Fibroblast of skin of abdomen (primary cell): ENCODE data around the gene GINS3. TPM values are rescaled to one million over a fixed set of nuclear protein-coding genes. Genes with fewer than 3 reads are reported as not detected.

Source experiments
- DNase-seq: peaks from one replicate; pipeline ENCODE4 v3.0.0-alpha.2; 2013
- polyA plus RNA-seq, 2 experiments: library from polyadenylated mRNA; unstranded; fragments of 120-200 nt; gene quantifications; one replicate each; pipeline ENCODE4 v1.2.1, GENCODE V29; 2013; ENCODE audit not compliant: insufficient read length in 2 of 2

GINS3 gene
- polyA plus RNA-seq (2013, experiment 1 of 2; ENCODE audit: insufficient read length) = 5.7 TPM
- 5.7 TPM for polyA plus RNA-seq (2013, experiment 2 of 2; ENCODE audit: insufficient read length)

DNA sequence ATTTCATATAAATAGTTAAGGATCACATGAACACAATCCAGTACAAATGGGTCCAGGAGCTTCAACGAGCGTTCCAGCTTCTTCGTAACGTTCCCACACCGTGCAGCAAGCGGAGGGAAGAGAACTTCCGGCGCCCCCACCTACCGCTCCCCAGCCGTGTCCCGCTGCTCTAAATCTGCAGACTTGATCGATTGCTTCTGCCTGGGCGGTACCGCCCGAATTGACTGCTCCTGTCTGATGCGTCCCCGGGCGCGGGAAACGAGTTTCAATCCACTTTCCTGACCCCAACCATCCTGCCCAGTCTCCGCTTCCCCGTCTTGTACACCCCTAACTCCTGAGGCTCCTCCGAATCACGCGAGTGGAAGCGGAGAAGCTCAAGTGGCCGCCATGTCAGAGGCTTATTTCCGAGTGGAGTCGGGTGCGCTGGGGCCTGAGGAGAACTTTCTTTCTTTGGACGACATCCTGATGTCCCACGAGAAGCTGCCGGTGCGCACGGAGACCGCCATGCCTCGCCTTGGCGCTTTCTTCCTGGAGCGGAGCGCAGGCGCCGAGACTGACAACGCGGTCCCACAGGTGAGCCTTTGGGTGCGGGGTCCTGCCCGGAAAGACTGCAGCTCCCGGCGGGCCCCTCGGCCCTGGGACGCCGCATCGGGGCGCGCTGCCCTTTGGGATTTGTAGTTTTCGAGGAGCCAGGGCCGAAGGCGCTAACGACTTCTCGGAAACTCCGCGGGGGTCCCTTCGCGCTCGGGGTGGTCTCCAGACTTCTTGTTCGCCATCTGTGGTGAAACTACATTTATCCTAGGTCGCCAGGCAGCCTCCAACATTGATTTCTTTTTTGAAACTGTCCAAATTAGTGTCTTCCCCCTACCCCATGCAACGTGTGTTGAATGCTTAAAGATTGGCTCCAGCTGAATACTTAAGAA lies at the start of gene GINS3:
Gene GINS3 (plus strand): TSS at position 257 of the 923 bp plus-strand sequence. CDS start 131 bp downstream, at position 388.
- DNase-seq = peak; percentile 94

- DNase-seq = no peak
Measured at GRCh38 chr16:58343562-58343961, 48.7 kb upstream of the GINS3 start.

- no peak for DNase-seq
Measured at GRCh38 chr16:58345574-58346354, 46.5 kb upstream of the GINS3 start.

DNA sequence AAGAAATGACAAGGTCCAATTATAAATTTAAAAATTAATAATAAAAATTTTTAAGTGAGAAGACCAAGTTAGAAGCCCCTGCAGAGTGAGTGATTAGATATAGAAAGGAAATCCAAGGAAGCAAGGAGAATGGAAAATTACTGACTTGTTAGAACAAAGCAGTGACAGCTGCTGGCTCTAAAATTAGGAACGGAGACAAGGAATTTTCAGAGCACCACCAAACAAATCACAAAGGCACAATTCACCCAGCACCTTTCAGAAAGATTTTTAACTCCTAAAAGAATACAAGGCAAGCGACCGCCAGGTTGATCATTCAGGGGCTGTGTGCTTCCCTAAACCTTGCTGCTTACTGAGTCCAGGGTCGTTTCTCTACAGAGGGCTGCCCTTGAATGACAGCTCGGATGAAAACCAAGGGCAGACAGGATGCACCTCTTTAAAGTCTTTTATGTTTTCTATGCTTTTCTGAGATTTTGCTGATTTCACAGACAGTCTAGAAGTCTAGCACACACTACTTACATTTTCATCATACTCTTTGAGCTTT lies 45.4 kb upstream of the GINS3 start:
- no peak for DNase-seq

- DNase-seq = peak; percentile 34
Measured at GRCh38 chr16:58348986-58349385, 43.3 kb upstream of the GINS3 start.

DNA sequence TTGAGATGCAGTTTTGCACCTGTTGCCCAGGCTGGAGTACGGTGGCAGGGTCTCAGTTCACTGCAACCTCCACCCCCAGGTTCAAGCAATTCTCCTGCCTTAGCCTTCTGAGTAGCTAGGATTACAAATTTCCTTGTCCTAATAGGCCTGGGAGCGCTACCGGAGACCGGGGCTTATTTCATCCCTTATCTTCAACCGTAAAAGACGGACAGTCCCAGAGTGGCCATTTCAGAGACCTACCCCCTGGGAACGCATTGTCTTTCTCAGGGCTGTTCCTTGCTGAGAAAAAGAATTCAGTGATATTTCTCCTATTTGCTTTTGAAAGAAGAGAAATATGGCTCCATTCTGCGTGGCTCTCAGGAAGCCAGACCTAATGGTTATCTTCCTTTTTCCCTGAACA lies 39.6 kb upstream of the GINS3 start:
- no peak for DNase-seq

- DNase-seq = no peak
Measured at GRCh38 chr16:58360041-58360634, 32.1 kb upstream of the GINS3 start.

- no peak for DNase-seq
Measured at GRCh38 chr16:58361726-58362125, 30.5 kb upstream of the GINS3 start.

- DNase-seq = no peak
Measured at GRCh38 chr16:58363746-58364393, 28.4 kb upstream of the GINS3 start.

DNA sequence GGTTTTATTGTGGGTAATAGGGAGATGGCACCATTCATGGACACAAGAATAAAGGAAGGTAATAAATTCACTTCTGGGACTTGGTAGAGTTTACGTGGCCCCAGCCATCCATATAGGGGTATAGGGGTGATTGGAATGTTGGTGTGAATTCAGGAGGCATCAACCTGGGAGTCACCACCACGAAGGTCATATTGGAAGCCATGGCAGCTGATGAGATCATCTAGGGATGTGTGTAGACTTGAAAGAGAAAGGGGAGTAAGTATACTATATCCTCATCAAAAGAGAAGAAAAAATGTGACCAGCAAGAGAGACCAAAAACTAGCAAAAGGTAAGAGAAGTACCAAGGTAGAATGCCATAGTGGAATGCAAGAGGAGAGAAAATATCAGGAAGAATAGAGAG lies 26.6 kb upstream of the GINS3 start:
- no peak for DNase-seq

- peak; percentile 56 for DNase-seq
Measured at GRCh38 chr16:58366247-58367031, 25.8 kb upstream of the GINS3 start.

- no peak for DNase-seq
Measured at GRCh38 chr16:58367252-58367651, 25.0 kb upstream of the GINS3 start.

DNA sequence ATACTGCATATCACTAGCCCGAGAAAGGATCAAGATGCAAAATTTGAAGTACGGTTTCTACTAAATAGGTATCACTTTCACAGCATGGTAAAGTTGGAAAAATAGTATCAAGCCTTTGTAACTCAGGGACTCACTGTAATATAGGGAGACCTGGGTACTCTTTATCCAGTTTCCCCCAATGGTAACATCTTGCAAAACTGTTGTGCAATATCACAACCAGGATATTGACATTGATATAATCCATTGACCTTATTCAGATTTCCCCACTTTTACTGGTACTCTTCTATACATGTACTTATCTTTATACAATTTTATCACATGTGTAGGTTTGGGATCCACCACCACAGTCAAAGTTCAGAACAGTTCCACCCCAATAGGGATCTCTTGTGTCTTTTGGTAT lies 20.4 kb upstream of the GINS3 start:
- DNase-seq = no peak

- DNase-seq = no peak
Measured at GRCh38 chr16:58375386-58375785, 16.9 kb upstream of the GINS3 start.

DNA sequence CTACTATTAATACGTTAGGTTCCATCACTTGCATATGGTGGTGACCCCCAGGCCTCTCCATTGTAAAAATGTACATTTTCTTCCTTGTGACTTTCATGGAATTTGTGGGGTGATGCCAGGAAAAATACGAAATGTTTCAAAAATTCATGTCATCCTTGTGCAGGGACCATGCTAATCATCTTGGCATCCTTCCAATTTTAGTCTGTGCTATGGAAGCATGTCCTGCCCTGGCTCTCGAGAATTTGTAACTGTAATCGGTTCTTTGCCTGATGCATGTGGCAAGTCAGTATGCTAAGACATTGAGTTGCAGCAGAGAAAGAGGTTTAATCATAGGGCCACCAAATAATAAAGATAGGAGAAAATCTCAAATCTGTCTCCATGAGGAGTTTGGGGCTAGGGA lies 14.3 kb upstream of the GINS3 start:
- DNase-seq = peak; percentile 12

DNA sequence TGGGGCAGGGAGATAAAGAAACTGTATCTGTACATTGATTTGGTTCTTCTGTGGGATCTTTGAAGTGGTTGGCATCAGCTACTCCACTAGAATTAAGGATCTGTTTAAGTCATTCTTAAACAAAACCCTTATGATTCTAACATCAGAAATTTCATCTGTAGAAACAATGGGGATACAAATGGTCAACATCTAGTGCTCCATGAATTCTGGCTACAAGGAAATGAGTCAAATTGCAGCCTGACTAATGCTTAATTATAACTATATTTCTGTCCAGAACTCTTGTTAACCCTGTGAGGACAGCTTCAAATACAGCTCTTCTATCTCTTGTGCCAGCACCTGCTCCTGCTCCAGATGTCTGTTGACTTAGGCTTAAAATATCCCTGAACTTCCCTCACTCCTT lies 13.9 kb upstream of the GINS3 start:
- DNase-seq = no peak

GRCh38 chr16:58379736-58380135 lies 12.5 kb upstream of the GINS3 start:
- no peak for DNase-seq

- no peak for DNase-seq
Measured at GRCh38 chr16:58381661-58382060, 10.6 kb upstream of the GINS3 start.

DNA sequence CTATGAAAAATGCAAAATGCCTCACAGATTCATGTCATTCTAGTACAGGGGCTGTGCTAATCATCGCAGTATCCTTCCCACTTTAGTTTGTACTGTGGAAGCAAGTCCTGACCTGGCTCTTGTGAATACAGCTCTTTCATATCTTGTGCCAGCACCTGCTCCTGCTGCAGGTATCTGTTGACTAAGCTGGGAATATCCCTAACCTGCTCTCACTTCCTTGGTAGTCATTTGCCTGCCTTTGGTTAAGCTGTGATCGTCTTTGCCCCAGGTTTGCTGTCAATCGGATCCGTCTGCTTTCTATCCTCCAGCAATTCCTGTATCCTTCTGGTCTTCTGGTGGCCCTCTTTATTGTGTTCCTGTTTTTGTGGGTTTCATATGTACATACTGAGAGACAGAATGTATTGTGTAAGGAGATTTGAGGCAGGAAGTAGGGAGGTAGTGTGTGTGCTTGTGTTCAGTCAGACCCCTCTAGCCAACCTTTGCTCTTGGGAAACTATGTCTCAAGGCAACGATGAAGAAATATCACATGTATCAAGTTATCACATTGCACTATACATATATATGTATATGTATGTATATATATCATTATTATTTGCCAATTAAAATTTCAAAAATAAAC lies 7.7 kb upstream of the GINS3 start:
- no peak for DNase-seq

DNA sequence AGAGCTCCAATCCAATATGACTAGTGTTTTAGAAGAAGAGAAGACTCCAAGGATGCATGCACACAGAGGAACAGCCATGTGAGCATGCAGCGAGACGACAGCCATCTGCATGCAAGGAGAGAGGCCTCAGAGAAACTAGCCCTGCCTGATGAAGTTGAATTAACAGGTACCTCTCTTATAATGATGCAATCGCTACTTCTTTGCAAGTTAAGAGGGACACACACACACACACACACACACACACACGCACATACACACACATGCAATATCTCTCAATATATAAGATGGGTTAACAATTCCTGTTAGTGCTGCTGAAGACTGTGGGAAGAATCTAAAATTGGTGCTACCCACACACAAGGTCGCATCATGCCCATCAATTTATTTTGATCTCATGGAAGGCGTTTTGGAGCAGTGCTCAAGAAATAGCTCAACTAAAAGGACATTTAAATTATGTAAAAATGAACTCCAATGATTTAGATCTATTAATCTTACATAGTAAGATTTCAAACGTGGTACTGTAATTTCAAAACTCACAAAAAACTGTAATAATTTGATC lies 7.0 kb upstream of the GINS3 start:
- no peak for DNase-seq

GRCh38 chr16:58389724-58390123 lies 2.5 kb upstream of the GINS3 start:
- DNase-seq = no peak
